Tibial nerve (tissue), 3 donors: Measurements from ENCODE around the gene WNT7A.

ENCODE experiments used
- CTCF ChIP-seq, 5 experiments: fragments of 200-600 bp in 3 of 5; fragments of 450-650 bp in 2 of 5; sonication (generic) in 3 of 5; IDR thresholded peaks; one replicate each; pipeline ENCODE4 v1.5.1; 2016 to 2019; ENCODE audit warnings: antibody characterized with exemption in 5 of 5, mild to moderate bottlenecking in 3 of 5, moderate library complexity in 2 of 5
- POLR2A ChIP-seq, 2 donors: fragments of 450-650 bp; IDR thresholded peaks; one replicate each; pipeline ENCODE4 v1.6.1; 2017; ENCODE audit warnings: antibody characterized with exemption in 2 of 2, mild to moderate bottlenecking in 2 of 2, moderate library complexity in 2 of 2

- TF ChIP-seq POLR2A (IDR thresholded peaks at IDR 0.05) (no peak), CTCF (IDR thresholded peaks at IDR 0.05) (peak in 2 of 5 experiments; percentile 23 to 35)
Observed at GRCh38 chr3:13884851-13885703, 5.2 kb upstream of the WNT7A start.
